HL-60 (cell line): Measurements from ENCODE around the gene MOXD1.
"Not testable (repeated sequence)": the region's sequence is repeated elsewhere in the genome, so short reads cannot be mapped to it uniquely, and the experiment has no call there.

Experiments used
- DNase-seq, 2 experiments: peaks; one replicate each; pipeline ENCODE4 v3.0.0-alpha.2; 2010 to 2020; ENCODE audit warnings: low read depth in 1 of 2, low spot score in 1 of 2
- H3K27ac ChIP-seq: fragments of 250-450 bp; sonication (Bioruptor Pico); replicated peaks from 2 replicates; pipeline ENCODE4 v1.5.1; 2020; ENCODE audit warnings: mild to moderate bottlenecking, moderate library complexity
- H3K27me3 ChIP-seq: fragments of 250-450 bp; sonication (Bioruptor Pico); 2 replicates; pipeline ENCODE4 v1.5.1; 2021; ENCODE audit warnings: mild to moderate bottlenecking, moderate library complexity; ENCODE audit not compliant: insufficient read depth, poor library complexity, severe bottlenecking
- H3K4me3 ChIP-seq: replicated peaks from 2 replicates; pipeline ENCODE4 v1.5.1; 2011; ENCODE audit warnings: mild to moderate bottlenecking, control low read depth, low read length; ENCODE audit not compliant: insufficient read depth
- GABPA ChIP-seq: IDR thresholded peaks from 2 replicates; pipeline ENCODE4 v1.6.1; 2012; ENCODE audit warnings: low read depth
- POLR2AphosphoS5 ChIP-seq: IDR thresholded peaks from 2 replicates; pipeline ENCODE4 v1.6.1; 2012; ENCODE audit warnings: low read depth
- SPI1 ChIP-seq: IDR thresholded peaks from 2 replicates; pipeline ENCODE4 v1.6.1; 2012; ENCODE audit warnings: low read depth, mild to moderate bottlenecking, borderline replicate concordance
- TF ChIP-seq, protein P1 (sequence below): IDR thresholded peaks from 2 replicates; pipeline ENCODE4 v1.6.1; 2012; ENCODE audit warnings: low read depth; ENCODE audit not compliant: insufficient replicate concordance
- TF ChIP-seq, protein P2 (sequence below): IDR thresholded peaks from one replicate; pipeline ENCODE4 v1.5.1; 2011; ENCODE audit warnings: low read length, control low read depth, inconsistent platforms; ENCODE audit not compliant: insufficient read depth

The MOXD1 gene

DNA sequence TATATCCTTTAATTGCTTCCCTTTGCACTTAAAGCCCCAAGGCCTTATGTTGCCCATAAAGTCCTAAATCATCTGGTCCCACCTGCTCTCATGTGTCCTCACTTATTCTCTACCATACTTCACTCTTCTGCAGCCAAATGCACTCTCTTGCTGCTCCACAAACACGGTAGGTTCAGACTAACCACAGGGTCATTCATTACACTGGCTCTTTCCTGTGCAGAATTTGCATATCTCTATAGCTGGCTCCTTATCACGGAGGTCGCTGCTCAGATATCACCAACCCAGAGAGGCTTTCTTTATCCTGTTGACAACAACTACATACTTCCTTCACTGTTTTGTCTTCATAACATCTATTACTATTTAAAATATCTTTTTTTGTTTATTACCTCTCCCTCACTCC, 86.8 kb downstream of the MOXD1 start:
- no peak for DNase-seq
- Histone ChIP-seq H3K27me3 (no peaks in the 10 kb centered on the region), H3K4me3 (no peak overlapping the region), H3K27ac (no peak overlapping the region)
- TF ChIP-seq, protein P1, sequence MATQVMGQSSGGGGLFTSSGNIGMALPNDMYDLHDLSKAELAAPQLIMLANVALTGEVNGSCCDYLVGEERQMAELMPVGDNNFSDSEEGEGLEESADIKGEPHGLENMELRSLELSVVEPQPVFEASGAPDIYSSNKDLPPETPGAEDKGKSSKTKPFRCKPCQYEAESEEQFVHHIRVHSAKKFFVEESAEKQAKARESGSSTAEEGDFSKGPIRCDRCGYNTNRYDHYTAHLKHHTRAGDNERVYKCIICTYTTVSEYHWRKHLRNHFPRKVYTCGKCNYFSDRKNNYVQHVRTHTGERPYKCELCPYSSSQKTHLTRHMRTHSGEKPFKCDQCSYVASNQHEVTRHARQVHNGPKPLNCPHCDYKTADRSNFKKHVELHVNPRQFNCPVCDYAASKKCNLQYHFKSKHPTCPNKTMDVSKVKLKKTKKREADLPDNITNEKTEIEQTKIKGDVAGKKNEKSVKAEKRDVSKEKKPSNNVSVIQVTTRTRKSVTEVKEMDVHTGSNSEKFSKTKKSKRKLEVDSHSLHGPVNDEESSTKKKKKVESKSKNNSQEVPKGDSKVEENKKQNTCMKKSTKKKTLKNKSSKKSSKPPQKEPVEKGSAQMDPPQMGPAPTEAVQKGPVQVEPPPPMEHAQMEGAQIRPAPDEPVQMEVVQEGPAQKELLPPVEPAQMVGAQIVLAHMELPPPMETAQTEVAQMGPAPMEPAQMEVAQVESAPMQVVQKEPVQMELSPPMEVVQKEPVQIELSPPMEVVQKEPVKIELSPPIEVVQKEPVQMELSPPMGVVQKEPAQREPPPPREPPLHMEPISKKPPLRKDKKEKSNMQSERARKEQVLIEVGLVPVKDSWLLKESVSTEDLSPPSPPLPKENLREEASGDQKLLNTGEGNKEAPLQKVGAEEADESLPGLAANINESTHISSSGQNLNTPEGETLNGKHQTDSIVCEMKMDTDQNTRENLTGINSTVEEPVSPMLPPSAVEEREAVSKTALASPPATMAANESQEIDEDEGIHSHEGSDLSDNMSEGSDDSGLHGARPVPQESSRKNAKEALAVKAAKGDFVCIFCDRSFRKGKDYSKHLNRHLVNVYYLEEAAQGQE, result no peak
- no peak for TF ChIP-seq SPI1
- no peak for TF ChIP-seq POLR2AphosphoS5
- TF ChIP-seq, protein P2, sequence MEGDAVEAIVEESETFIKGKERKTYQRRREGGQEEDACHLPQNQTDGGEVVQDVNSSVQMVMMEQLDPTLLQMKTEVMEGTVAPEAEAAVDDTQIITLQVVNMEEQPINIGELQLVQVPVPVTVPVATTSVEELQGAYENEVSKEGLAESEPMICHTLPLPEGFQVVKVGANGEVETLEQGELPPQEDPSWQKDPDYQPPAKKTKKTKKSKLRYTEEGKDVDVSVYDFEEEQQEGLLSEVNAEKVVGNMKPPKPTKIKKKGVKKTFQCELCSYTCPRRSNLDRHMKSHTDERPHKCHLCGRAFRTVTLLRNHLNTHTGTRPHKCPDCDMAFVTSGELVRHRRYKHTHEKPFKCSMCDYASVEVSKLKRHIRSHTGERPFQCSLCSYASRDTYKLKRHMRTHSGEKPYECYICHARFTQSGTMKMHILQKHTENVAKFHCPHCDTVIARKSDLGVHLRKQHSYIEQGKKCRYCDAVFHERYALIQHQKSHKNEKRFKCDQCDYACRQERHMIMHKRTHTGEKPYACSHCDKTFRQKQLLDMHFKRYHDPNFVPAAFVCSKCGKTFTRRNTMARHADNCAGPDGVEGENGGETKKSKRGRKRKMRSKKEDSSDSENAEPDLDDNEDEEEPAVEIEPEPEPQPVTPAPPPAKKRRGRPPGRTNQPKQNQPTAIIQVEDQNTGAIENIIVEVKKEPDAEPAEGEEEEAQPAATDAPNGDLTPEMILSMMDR, result no peak
- TF ChIP-seq GABPA, result no peak

DNA sequence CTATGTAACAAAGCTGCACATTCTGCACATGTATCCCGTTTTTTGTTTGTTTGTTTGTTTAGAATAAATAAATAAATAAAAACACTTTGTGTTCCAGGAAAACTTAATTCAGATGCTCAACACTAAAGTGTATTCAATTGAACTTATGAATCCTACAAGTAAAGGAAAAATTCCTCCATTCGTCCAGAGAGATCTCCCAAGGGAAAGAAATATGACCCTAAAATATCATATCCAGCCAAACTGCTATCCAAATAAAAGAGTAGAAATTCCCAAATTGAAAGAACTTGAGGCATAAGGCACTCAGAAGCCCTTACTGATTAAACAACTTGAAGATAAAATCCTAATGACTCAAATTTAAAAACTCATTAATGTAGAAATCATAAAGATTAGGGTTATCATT, 90.4 kb downstream of the MOXD1 start:
- TF ChIP-seq, protein P1, result no peak
- TF ChIP-seq, protein P2, result no peak
- no peak for TF ChIP-seq SPI1
- TF ChIP-seq GABPA, result no peak
- TF ChIP-seq POLR2AphosphoS5, result no peak
- Histone ChIP-seq H3K27me3 (no peaks in the 10 kb centered on the region), H3K4me3 (no peak overlapping the region), H3K27ac (no peak overlapping the region)
- no peak for DNase-seq

DNA sequence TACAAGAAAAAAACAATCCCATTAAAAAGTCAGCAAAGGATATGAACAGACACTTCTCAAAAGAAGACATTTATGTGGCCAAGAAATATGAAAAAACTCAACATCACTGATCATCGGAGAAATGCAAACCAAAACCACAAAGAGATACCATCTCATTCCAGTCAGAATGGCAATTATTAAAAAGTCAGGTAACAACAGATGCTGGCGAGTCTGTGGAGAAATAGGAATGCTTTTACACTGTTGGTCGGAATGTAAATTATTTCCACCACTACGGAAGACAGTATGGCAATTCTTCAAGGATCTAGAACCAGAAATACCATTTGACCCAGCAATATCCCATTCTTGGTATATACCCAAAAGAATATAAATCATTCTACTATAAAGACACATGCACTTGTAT, 91.1 kb downstream of the MOXD1 start:
- H3K27ac ChIP-seq, H3K4me3 ChIP-seq, DNase-seq, H3K27me3 ChIP-seq: not testable (repeated sequence)

DNA sequence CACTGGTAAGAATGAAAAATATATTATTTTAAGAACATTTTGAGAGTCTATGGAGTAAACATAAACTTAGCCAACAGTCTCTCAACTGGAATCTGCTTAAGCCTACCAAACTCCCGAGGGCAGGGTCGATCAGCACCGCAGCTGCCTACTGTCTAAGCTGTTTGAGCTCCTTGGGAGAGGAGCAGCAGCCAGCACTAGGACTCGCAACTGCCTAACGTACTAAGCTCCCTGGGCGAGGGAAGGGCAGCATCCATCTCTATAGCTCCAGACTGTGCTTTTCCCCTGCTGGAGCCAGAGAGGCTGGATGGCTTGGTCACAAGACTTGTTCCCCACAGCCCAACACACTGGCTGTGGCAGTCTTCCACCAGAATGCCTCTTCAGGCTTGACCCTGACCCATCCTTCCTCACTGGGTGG, 96.4 kb downstream of the MOXD1 start:
- Histone ChIP-seq H3K27ac (no peak overlapping the region), H3K4me3 (no peak overlapping the region), H3K27me3 (no peaks in the 10 kb centered on the region)
- TF ChIP-seq GABPA, result no peak
- TF ChIP-seq, protein P2, result no peak
- no peak for TF ChIP-seq SPI1
- TF ChIP-seq, protein P1, result no peak
- TF ChIP-seq POLR2AphosphoS5, result no peak
- no peak for DNase-seq
